RWPE1 (cell line): Measurements from ENCODE around the gene GPC5.

ENCODE experiments used
- CTCF ChIA-PET: fragments of 350-600 bp; sonication (Branson Sonifier 250); formaldehyde crosslinking; extraction: SDS; loops from one replicate; lab custom pipeline; 2021; lab: Yijun Ruan, JAX
- POLR2A ChIA-PET: fragments of 400-600 bp; formaldehyde crosslinking; extraction: SDS; loops from one replicate; lab custom pipeline; 2020; ENCODE audit warnings: antibody characterized with exemption; ENCODE audit not compliant: low non-redundant PET; lab: Yijun Ruan, JAX
- DNase-seq: peaks from one replicate; pipeline ENCODE4 v3.0.0; 2012; ENCODE audit warnings: low spot score
- H3K27ac ChIP-seq: fragments of 450-650 bp; 2 replicates; pipeline ENCODE4 v1.5.1; 2017
- CTCF ChIP-seq: fragments of 450-650 bp; conservative IDR thresholded peaks from 2 replicates; pipeline ENCODE4 v1.5.1; 2017; ENCODE audit warnings: low read depth, mild to moderate bottlenecking

GPC5 gene

GRCh38 chr13:92346046-92346445, 947.6 kb downstream of the GPC5 start:
- no peak overlapping the region for H3K27ac ChIP-seq
- ChIA-PET POLR2A (no interaction called here), CTCF (interaction anchor here (0.5 to 0.6 kb wide), 2 partner anchors 52 to 1772 kb away, joined by 3 to 4 read pairs; no protein-coding TSS in a partner anchor)
- no peak for DNase-seq
- TF ChIP-seq CTCF = no peak

- TF ChIP-seq CTCF = no peak
- ChIA-PET CTCF (no interaction called here), POLR2A (no interaction called here)
- no peak for DNase-seq
- no peak overlapping the region for H3K27ac ChIP-seq
These were observed 956.2 kb downstream of the GPC5 start for GRCh38 chr13:92354583-92354982.

GRCh38 chr13:92355213-92355612, 956.8 kb downstream of the GPC5 start:
- POLR2A ChIA-PET = no interaction called here
- H3K27ac ChIP-seq = no peak overlapping the region
- no peak for TF ChIP-seq CTCF
- CTCF ChIA-PET = no interaction called here
- no peak for DNase-seq

GRCh38 chr13:92362717-92363116, 964.3 kb downstream of the GPC5 start:
- DNase-seq = no peak
- no peak overlapping the region for H3K27ac ChIP-seq
- CTCF ChIA-PET = no interaction called here
- POLR2A ChIA-PET = no interaction called here
- TF ChIP-seq CTCF = no peak

GRCh38 chr13:92365904-92366303, 967.5 kb downstream of the GPC5 start:
- ChIA-PET CTCF (no interaction called here), POLR2A (no interaction called here)
- TF ChIP-seq CTCF = no peak
- H3K27ac ChIP-seq = no peak overlapping the region
- DNase-seq = no peak

GRCh38 chr13:92377396-92377795, 979.0 kb downstream of the GPC5 start:
- no peak overlapping the region for H3K27ac ChIP-seq
- POLR2A ChIA-PET = no interaction called here
- DNase-seq = no peak
- no peak for TF ChIP-seq CTCF
- CTCF ChIA-PET = no interaction called here

GRCh38 chr13:92379371-92379770, 981.0 kb downstream of the GPC5 start:
- no peak for TF ChIP-seq CTCF
- ChIA-PET POLR2A (no interaction called here), CTCF (no interaction called here)
- no peak for DNase-seq
- no peak overlapping the region for H3K27ac ChIP-seq
